Islet precursor cell (in vitro differentiated cells): Measurements from ENCODE around the gene PRKAR2B.
A peak's percentile ranks its signal among the peaks of the same experiment; 100 is the strongest.
"Not testable (repeated sequence)": the region's sequence is repeated elsewhere in the genome, so short reads cannot be mapped to it uniquely, and the experiment has no call there.

ENCODE experiments used
- DNase-seq: peaks from one replicate; pipeline ENCODE4 v3.0.0-alpha.2; 2018

The PRKAR2B gene

DNA sequence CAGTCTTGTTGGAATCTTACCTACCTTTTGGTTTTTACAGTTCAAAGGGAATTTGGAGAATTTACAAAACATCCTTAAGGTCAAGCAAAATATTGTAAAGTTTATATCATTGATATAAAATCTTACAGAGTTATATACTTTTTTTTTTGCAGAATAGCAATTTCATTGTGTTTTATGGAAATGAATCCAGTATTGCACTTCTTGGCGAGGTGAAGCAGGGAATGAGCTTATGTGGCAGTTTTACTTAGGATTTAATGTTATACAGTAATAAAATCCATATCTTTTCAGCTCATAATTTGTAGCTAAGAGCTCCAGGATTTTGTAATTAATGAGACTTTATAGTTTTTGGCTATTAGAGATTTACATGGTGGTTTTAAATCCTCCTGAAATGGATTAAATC, 5.0 kb downstream of the PRKAR2B start:
- DNase-seq, result no peak

DNA sequence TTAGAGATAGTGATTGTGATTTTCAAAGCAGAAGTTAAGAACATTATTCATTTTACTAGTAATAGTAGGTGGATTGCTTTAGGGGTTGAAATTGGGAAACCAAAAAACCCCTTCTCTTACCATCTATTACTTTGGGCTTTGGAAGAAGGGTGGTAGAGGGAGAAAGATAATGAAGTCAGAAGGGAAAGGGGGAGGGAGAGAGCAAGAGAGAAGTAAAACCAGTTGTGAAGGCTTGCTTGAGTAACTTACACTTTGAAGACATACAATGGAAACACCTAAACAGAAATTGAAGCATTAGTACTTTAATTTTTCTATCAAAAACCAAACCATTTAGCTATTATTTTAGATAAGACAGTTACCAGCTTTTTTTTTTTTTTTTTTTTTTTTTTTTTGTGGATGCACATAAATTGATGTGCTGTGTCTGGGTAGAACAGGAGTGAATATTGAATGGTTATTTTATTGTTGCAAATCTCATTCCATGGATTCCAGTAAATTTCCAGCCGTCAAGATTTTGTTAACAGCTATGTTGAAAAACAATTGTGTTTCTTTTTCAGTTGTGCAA, 5.5 kb downstream of the PRKAR2B start:
- no peak for DNase-seq

DNA sequence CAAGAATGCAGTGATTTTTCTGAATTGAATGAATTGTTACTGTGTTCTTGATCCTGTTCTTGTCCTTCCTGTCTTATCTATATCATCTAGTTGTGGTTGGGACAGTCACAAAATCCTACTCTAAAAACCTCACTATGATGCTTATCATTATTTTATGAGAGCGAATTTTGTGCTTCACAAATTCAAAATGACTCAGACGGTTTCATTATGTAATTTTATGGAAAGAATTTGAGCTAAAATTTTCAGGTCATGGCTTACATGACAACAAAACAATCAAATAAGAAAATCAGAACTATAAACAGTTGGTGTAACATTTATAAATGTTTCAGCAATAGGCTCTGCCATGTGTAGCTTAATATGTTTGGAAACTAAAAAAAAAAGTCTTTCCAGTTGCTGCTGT, 6.9 kb downstream of the PRKAR2B start:
- no peak for DNase-seq

DNA sequence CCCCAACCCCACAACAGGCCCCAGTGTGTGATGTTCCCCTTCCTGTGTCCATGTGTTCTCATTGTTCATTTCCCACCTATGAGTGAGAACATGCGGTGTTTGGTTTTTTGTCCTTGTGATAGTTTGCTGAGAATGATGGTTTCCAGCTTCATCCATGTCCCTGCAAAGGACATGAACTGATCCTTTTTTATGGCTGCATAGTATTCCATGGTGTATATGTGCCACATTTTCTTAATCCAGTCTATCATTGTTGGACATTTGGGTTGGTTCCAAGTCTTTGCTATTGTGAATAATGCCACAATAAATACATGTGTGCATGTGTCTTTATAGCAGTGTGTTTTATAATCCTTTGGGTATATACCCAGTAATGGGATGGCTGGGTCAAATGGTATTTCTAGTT, 10.5 kb downstream of the PRKAR2B start:
- not testable (repeated sequence) for DNase-seq

DNA sequence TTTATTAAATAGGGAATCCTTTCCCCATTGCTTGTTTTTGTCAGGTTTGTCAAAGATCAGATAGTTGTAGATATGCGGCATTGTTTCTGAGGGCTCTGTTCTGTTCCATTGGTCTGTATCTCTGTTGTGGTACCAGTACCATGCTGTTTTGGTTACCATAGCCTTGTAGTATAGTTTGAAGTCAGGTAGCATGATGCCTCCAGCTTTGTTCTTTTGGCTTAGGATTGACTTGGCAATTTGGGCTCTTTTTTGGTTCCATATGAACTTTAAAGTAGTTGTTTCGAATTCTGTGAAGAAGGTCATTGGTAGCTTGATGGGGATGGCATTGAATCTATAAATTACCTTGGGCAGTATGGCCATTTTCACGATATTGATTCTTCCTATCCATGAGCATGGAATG, 11.6 kb downstream of the PRKAR2B start:
- DNase-seq, result not testable (repeated sequence)

DNA sequence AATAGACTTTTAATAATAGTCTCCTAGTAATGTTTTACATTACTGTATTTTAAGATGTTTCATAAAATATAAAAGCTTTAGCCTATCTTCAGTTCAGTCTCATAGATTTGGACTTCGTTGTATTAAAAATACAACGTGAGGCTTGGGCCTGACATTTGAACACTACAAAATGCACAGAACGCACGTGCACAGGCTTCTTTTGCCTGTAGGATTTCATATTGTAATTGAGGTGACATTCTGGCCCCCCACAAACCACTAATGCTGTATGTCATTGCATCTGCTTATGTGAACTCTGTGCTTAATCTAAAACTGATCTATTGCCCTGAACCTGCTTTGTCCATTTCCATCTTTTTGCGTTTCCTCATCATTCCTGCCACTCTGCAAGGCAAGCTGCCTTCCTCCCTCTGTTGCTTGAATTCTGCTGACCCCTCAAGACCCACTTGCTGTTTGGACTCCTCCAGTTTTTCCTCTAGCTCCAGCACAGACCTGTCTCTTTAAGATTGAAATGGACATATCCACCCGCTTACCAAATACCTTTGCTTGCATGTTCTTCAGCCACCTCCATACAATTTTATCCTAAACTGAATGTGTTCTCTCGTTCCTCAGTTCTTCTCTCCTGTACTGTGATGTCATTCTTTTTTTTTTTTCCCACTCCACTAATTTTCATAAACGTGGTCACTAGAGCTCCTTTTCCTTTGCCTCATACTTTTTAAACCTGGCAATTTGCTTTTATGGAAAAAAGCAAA, 12.4 kb downstream of the PRKAR2B start:
- DNase-seq, result no peak

DNA sequence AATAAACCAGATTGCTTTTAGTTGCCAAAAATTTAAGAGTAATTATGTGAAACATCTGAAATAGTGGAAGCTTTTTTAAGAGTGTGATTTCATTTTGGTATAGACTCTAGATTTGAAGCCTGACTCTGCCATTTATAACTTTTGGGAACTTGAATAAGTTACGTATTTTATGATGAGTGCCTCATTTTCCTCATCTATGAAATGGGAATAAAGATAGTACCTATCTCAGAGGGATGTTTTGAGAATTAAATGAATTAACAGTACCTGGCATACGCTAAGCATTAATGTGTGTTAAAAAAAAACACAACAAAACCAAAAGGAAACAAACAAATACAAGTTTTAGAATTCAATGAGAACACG, 12.9 kb downstream of the PRKAR2B start:
- DNase-seq, result no peak

DNA sequence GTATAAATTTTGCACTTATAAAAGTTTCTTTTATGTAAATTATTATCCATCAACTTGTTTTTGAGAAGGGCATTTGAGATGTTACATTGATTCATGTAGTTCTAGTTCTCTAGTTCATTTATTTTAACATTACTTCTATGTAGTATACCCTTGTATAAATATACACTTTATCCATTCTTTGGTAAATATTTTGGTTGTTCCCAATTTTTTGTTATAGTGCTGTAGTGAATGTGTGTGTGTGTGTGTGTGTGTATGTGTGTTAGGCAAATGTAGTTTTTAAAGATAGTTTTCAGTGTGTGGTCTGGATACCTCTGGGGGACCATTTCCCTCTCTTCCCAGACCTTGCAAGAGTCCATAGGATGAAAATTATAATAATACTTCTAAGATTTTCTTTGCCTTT, 15.0 kb downstream of the PRKAR2B start:
- DNase-seq, result no peak

DNA sequence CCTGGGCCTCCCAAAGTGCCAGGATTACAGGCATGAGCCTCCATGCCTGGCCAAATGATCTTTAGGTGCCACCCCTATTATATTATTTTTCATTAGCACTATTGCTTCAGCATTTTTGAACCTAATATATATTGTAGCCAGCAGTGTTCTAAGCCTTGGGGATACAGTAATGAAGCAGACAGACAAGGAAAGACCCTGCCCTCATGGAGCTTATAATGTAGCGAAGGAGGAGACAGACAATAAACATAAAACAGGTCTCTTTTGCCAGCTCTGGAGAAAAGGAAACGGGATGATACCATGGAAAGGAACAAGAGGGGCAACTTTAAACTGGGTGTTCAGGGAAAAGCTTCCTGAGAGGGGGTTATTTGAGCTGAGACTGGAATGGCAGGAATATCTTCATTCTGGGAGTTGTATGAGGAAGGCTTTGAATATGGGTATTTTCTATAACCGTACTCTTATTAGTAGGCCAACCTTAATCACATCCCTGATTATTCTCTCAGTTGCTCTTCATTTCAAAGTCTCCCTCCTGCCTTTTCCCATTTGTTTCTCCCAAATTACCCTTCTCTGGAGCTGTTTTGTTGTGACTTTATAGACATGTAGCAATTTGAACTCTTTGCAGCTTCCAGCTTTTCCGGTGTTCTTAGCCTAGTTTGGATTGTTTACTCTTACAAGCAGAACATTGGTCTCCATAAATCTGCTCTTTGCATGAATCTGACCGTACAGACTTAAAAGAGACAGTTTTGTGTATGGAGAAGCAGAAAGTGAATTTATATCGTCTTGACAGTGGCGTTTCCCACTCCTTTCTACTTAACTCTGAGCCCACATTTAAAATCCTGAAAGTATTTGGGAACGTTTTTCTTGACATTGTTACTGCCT, 19.0 kb downstream of the PRKAR2B start:
- no peak for DNase-seq

DNA sequence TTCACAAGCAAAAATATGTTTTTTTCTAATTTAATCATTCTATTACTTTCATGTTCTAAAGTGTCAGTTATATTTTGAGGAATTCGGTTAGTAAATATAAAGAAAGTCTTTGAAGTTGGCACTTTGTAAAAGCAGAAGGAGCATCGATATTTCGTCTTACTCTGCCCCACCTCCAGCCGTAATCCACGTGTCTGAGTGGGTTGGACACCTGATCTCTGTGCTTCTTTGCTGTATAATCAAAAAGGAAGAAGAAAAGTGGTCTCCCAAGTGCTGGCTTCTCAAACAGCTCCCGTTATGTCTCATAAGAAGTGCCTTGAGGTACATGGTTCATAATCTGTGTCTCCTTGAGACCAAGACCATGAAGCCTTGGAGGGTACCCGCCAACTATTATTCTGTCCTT, 19.8 kb downstream of the PRKAR2B start:
- no peak for DNase-seq

DNA sequence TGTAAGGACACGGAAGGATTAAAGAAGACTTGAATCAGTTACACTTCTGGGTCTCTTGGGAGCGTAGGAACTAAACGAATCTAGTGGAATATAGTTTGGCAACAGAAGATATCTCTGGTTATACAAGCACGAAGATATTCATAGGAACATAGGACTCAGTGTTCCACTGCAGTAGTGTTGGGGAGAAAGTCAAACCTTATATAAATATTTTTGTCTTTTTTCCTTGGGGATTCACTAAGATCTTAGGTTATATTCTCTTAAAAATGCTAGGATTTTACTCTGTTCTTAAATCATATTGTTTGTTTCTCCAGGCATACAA, 21.4 kb downstream of the PRKAR2B start:
- no peak for DNase-seq

DNA sequence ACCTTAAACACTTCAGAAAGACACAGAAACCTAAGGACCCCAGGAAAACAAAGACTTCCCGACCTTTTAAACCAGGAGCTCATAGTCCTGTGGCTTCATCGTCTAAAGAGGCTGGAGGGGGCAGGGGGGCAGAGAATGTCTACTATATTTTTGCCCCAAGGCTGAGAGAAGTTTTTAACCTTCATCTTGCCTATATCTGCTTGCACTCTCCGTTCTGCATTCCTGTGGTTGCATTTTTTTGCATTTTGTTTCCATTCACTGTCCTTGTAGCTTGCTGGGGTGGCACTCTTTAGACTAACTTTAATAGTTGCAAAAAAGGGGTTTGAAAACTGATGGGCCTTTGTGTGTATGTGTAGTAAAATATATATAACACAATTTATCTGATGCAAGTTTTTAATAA, 23.7 kb downstream of the PRKAR2B start:
- peak; percentile 77 for DNase-seq

DNA sequence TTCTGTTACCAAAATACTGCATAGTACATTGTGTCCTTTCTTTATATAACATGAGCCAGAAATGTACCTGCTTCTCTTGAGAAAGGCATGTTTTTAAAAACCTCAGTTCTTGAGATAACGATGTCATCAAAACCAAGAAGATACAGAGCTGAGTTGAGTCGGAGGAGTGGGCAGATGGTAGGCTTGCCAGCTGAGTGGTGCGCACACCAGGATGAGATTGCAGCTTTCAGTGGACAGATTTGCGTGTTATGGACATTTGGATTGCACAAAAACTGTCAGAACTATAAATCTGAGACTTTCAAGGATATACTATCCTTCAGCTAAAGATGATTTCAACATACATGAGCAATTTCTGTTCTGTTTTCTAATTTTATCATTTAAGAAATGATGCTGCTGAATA, 25.0 kb downstream of the PRKAR2B start:
- no peak for DNase-seq

DNA sequence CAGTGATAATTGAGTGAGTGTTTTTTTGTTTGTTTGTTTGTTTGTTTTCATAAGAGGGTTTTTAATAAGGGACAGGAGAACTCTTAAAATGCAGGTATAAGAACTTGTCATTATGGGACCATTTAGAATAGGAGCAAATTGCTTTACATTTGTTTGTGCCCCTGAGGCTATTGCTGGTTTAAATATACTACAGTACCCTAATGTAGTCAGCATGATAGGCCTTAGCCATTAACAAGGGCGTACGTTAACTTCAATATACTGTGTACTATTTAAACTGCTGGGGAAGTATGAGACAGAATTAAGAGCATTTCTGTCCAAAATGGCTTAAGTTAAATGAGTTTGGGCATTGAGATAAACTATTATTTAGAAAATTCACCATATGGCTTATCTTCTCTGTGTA, 26.2 kb downstream of the PRKAR2B start:
- DNase-seq, result no peak

DNA sequence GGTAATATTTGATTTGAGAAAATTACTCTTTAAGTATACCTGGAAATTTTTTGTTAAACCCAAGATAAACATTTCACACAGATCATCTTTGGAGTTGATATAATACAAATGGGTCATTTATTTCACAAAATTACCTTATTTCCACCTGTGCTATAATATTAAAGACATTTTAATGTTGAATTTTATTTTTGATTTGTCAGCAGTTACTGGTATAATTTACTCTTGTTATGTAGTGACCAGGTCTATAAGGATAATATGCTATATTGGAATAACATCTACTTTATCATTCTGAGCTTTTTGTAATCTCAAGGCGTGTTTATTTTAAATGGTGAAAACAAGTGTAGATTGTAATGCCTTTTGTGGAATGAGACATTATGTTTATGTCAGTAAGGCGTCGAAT, 26.6 kb downstream of the PRKAR2B start:
- DNase-seq, result no peak

DNA sequence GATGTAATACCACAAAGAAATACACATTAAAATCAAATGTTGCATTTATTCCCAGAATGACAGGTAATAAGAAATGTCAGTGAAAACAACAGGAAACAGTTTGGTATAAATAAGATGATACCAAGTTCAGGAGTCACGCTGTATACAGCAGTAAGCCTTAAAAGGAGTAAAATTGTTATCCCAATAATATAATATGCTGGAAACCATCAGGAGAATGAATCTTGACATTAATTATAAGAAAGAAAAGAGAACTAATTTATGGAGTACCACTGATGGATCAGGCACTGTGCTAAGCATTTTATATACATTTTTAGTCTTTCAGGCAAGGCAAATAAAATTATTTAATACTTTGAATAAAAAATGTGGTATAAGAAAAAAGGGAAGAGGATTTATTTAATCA, 27.6 kb downstream of the PRKAR2B start:
- DNase-seq, result no peak

DNA sequence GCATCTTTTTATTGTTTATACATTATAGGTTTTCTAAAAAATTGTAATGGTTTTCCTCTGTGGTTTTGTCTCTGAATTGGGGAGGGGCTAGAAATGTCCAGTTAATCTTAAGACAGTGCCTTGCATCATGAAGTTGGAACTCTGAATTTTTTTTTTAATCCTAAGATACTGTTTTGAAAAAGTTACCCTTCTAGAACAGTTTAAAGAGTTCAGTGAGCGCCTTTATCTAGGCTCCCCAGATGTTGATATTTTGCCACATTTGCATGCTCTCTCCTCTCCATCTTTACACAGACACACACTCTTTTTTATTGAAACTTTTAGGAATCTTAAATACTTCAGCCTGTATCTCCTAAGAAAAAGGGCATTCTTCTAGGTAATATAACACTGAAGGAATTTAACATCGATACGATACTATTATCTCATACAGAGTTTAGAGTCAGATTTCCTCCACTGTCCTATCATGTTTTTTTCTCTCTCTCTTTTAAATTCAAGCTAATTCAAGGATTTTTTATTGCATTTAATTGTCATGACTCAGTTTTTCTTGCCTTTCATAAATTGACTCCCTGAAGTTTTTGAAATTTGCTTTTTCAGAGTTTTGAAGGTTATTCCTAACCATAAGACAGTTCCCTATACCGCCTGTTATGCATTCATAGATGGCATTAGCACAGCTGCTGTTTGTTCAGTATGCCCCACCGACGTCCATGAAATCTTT, 31.5 kb downstream of the PRKAR2B start:
- no peak for DNase-seq

DNA sequence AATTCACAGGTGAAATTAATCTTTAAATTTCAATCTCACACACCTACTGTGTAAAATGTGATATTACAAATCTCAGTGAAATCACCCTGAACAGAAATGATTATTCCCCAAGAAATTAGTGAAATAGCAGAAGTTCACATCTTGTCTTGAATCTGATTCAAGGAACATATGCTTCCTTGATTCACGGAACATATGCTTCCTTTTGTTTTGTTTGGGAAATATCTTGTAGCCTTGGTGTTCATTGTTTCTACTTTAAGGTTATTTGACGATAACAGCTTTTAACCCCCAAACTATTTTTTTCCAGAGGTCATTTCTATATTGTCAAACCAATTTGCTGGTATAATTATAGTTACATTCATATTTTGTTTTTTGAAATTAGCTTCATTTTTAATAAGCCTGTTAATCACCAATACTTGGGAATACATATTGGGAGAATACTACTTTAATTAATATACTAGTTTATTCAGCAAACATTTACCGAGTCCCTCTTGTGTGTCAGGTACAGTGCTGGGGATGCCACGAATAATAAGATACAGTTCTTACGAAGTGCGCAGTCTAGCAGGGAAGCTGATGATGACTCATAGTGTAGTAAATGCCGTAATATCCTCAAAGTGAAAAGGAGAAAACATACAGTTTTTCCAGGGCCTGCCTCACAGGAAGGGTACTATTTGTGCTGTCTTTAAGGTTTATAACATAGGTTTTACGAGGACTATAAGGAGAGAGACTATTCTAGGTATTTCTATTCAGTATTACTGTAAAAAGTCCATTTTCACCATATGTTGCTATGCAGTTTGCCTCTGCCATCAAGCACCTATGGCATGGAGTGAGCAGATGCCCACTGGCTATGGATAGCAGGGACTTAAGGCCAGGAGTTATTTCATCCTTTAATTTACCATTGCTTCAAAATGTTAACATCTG, 32.5 kb downstream of the PRKAR2B start:
- no peak for DNase-seq

DNA sequence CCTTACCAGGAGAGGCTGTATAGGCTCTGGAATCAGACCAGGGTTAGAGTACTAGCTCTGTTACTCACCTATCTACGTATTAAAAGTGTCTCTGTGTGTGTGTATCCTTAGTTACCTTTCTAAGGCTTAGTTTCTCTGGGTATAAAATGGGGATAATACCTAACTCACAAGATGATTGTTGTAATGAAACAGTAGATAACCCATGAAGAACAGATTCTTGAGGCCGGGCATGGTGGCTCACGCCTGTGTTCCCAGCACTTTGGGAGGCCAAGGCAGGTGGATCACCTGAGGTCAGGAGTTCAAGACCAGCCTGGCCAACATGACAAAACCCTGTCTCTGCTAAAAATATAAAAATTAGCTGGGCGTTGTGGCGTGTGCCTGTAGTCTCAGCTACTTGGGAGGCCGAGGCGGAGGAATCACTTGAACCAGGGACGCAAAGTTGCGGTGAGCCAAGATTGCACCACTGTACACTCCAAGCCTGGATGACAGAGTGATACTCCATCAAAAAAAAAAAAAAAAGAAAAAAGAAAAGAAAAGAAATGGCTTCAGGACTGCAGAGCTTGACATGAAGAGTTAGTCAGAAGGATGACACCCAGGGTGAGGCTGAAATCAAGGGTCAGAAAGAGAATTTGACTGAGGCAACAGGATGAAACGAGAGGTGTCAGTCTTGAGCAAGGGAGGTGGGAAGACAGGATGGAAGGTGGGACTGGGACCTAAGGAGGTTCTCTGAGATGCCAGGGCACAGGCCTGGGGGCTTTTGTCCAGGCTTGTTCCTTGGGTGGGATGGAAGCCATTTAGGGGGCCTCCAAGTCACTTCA, 33.4 kb downstream of the PRKAR2B start:
- DNase-seq, result no peak

DNA sequence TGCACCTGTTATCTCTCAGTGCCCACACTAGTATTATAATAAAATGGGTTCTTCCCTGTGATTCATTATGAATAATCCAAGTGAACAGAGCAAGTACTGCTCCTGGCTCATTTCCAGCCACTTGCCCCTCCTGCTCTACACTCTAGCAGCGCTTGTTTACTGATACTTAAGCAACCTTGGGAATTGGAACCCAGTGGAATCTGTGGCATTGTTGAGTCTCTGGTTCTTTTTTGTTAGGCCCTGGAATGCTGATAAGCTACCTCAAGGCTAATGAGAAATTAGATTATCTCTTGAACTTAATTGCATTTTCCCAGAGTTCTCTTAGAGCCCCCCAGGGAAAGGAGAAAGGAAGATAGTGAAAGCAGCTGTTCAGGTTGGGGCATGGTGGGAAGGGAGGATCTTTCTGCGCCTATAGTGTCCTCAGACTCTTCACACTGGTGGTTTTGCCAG, 34.0 kb downstream of the PRKAR2B start:
- peak; percentile 65 for DNase-seq

DNA sequence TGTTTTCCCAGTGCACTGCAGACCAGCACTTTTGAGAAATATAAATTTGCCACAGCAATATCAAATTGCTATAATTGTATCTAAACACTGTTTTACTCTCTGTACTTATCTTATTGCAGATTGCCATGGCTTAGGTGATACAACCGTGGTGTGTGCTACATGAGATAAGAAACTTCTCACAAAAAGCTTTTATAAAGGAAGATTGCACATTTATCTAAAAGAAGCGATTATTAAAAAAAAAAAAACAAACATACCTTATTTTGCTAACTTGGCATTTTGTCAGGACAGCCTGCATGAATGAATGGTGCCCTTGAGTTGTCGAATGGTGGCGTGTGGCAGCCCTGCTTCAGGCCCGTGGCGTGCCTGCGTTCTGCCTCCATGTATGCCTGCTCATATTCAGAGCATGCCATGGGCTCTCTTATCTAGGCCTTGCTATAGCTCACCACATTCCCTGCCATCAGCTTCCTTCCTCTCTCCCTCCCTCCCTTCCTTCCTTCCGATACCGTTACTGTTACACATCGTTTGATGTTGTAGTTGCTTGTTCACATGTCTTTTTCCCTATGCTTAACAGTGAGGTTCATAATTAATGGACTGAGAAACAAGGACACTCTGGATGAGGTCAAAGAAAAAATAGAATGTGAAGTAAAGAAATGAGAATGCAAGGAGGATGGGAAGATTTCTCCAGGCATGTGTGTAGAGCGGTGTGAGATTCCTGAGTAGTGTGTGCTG, 34.9 kb downstream of the PRKAR2B start:
- DNase-seq, result no peak
